ENCODE data around the gene SLN.

DNA sequence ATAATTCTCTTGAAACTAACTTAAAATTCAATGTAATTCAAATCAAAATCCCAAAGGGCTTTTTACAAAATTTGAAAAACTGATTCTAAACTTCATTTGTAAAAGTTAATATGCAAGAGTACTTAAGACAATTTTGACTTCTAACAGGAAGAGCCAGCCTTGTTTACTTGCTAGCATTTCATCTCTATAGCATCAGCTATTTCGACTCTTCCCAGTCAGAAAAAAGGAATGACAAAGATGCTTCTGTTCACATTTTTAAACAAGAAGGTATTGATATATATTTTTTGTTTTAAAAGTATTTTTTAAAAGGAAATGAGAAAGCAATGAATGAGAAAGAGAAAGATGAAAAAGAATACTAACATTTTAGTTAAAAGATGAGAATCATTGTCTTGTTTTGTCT, 16.4 kb downstream of the SLN start:
- TF ChIP-seq EZH2 (IDR thresholded peaks at IDR 0.05; ENCODE audit: insufficient read depth, poor library complexity, severe bottlenecking) (no peak), EZH2phosphoT487 (IDR thresholded peaks at IDR 0.05; ENCODE audit: insufficient read depth, low read depth) (no peak)
